Measurements from ENCODE around the gene TEX30.
A peak's percentile ranks its signal among the peaks of the same experiment; 100 is the strongest.

TEX30 gene

DNA sequence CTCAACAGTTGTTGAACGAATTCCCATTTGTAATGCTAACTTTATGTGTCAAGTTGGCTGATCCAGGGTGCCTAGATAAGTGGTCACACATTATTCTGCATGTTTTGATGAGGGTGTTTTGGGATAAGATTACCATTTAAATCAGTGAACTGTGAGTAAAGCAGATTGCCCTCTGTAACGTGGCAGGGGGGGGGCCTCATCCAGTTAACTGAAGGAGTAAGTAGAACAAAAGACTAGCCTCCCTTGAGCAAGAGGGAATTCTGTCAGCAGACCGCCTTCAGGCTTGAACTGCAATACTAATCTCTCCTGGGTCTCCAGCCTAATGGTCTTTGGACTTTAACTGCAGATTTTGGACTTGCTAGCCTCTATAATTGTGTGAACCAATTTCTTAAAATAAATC lies 4.2 kb upstream of the TEX30 start:
- TF ChIP-seq, protein P1, sequence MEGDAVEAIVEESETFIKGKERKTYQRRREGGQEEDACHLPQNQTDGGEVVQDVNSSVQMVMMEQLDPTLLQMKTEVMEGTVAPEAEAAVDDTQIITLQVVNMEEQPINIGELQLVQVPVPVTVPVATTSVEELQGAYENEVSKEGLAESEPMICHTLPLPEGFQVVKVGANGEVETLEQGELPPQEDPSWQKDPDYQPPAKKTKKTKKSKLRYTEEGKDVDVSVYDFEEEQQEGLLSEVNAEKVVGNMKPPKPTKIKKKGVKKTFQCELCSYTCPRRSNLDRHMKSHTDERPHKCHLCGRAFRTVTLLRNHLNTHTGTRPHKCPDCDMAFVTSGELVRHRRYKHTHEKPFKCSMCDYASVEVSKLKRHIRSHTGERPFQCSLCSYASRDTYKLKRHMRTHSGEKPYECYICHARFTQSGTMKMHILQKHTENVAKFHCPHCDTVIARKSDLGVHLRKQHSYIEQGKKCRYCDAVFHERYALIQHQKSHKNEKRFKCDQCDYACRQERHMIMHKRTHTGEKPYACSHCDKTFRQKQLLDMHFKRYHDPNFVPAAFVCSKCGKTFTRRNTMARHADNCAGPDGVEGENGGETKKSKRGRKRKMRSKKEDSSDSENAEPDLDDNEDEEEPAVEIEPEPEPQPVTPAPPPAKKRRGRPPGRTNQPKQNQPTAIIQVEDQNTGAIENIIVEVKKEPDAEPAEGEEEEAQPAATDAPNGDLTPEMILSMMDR (conservative IDR thresholded peaks at IDR 0.05; ENCODE audit: low read depth, low read length): no peak
- no peak overlapping the region for H3K4me3 ChIP-seq (ENCODE audit: low read depth, low read length)
- DNase-seq (ENCODE audit: low read depth): no peak

DNA sequence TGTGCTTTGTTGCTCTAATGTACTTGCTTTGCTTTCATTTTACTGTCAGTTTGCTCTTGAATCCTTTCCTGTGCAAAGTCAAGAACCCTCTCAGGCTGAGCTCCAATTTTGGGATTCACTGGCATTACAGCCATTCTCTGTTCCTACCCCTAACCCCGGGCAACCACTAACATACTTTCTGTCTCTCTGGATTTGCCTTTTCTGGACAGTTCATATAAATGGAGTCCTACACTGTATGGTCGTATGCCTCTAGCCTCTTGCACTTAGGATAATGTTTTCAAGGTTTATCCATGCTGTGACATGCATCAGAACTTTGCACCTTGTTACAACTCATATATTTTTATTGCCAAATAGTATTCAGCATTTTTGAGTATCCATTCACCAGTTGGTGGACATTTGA lies 2.7 kb upstream of the TEX30 start:
- no peak overlapping the region for H3K4me3 ChIP-seq (ENCODE audit: low read depth, low read length)
- TF ChIP-seq, protein P1 (conservative IDR thresholded peaks at IDR 0.05; ENCODE audit: low read depth, low read length): no peak
- DNase-seq (ENCODE audit: low read depth): no peak

DNA sequence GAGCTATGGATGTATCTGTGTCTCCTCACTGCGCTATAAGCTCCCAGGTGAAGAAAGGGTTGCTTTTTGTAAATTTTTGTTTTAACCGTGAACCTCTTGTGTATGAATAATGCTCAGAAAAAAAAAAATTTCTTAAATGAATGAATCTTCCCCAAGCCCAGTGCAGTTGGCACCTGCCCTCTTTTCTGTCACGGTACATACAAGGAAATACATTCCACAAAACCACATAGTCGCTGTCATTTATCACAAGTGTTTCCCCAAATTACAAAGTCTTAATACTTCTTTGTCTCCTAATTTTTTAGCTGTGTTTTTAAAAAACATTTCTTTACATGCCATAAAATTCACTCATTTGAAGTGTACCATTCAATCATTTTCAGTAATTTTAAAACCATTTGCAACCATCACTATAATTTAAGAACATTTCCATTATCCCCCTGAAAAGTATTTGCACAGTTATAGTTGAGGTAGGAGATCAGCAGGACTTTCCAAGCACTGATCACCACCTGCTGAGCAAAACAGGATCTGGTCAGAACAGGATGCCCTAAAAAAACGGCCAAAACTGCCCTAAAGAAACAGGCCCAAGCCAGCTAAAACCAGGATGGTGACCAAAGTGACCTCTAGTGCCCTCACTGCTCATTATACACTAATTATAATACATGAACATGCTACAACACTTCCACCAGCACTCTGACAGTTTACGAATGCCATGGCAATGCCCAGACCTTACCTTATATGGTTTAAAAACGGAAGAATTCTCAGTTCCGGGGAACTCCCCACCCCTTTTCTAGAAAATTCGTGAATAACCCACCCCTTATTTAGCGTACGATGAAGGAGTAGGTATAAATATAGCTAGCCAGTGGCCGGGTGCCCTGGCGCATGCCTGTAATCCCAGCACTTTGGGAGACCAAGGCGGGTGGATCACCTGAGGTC lies 1.3 kb upstream of the TEX30 start:
- no peak for DNase-seq (ENCODE audit: low read depth)
- no peak overlapping the region for H3K4me3 ChIP-seq (ENCODE audit: low read depth, low read length)
- TF ChIP-seq, protein P1 (conservative IDR thresholded peaks at IDR 0.05; ENCODE audit: low read depth, low read length): no peak

DNA sequence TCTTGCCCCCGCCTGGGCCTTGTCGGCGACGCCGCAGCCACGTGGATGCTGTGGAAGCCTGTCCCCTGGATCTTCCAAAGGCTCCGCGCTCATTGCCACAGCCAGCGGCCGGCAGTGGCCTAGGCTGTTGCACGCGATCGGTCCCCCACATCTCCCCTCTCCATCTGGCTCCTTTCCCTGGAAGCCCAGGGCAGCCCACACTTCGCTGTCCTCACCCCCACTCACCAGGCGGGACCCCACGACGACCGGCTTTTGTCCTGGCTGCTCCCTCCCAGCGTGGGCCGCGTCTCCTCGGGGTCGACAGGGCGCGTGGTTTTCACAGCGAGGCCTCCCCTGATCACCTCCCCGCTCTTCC lies 605 bp upstream of the TEX30 start:
- no peak for DNase-seq (ENCODE audit: low read depth)
- TF ChIP-seq, protein P1 (conservative IDR thresholded peaks at IDR 0.05; ENCODE audit: low read depth, low read length): no peak

DNA sequence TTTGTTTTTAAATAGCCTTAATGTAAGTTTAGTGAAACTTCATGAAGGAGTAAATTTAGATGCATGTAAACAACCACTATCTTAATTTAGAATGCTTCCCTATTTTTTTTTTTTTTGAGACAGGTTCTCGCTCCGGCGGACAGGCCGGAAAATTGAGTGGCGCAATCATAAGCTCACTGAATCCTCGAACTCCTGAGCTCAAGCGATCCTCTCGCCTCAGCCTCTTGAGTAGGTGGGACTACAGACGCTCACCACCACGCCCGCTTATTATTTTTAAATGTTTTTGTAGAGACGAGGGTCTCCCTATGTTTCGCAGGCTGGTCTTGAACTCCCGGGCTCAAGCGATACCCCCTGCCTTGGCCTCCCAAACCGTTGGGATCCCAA lies 1.6 kb downstream of the TEX30 start:
- DNase-seq (ENCODE audit: low read depth): no peak
- no peak overlapping the region for H3K4me3 ChIP-seq (ENCODE audit: low read depth, low read length)
- TF ChIP-seq, protein P1 (conservative IDR thresholded peaks at IDR 0.05; ENCODE audit: low read depth, low read length): no peak

More for the DNA sequence above, 605 bp upstream of the TEX30 start:
- peak overlapping the region; percentile 85 for H3K4me3 ChIP-seq (ENCODE audit: low read depth, low read length)

DNA sequence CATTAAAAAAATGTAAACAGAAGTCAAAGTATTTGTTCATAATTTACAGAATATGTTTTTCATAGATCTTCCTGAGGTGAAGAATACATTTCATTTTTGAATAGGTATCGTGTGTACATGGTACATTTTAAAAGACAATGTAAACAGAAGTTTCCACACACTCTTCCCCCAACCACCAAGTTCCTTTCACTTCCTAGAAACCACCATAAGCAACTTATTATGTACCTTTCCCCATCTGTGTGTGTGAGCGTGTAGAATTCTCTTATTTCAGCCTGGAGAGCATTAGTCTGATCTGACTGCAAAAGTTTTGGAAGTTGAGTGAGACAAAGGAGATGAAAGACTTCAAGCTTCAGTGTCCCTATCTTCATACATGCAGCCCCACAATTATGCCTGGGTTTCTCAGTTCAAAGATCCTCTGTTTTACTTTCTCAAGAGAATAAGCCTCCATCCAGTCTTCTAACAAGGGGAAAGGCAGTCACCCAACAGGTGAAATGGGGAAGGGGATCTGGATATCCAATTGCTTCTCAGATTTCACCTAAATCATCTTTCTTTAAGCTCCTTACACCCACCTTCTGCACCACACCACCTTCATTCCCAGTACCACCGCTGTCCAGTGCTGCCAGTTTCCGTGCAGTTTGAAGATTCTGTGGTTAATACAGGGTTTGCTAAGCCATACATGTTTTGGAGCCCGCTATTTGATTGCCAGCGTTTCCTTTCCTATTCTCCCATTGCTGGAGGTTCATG lies 2.1 kb downstream of the TEX30 start:
- no peak for DNase-seq (ENCODE audit: low read depth)
- TF ChIP-seq, protein P1 (conservative IDR thresholded peaks at IDR 0.05; ENCODE audit: low read depth, low read length): no peak
- H3K4me3 ChIP-seq (ENCODE audit: low read depth, low read length): no peak overlapping the region

Measured in choroid plexus epithelial cell (primary cell).